NCI-H1092 treated with DMSO at 0.1 percent for 48 hours (cell line): ENCODE results near the gene UBIAD1.

ENCODE experiments used
- DNase-seq: peaks from one replicate; lab custom pipeline; 2025; lab: John Stamatoyannopoulos, UW

UBIAD1 gene

GRCh38 chr1:11311816-11312755 is 39.1 kb downstream of the UBIAD1 start:
- no peak for DNase-seq

GRCh38 chr1:11314959-11315358 is 42.0 kb downstream of the UBIAD1 start:
- DNase-seq, result no peak

- DNase-seq, result no peak
These were observed 43.7 kb downstream of the UBIAD1 start for GRCh38 chr1:11316701-11317100.

- DNase-seq, result no peak
These were observed 46.0 kb downstream of the UBIAD1 start for GRCh38 chr1:11318982-11319381.

- peak; percentile 20 for DNase-seq
These were observed 47.3 kb downstream of the UBIAD1 start for GRCh38 chr1:11320153-11320936.

GRCh38 chr1:11321656-11322491 is 48.9 kb downstream of the UBIAD1 start:
- DNase-seq, result peak; percentile 61

GRCh38 chr1:11324567-11325165 is 51.7 kb downstream of the UBIAD1 start:
- DNase-seq, result peak; percentile 49

GRCh38 chr1:11326070-11326469 is 53.1 kb downstream of the UBIAD1 start:
- DNase-seq, result no peak

- DNase-seq, result no peak
These were observed 55.4 kb downstream of the UBIAD1 start for GRCh38 chr1:11328444-11328843.

- no peak for DNase-seq
These were observed 57.4 kb downstream of the UBIAD1 start for GRCh38 chr1:11330411-11330810.

GRCh38 chr1:11331036-11331944 is 58.3 kb downstream of the UBIAD1 start:
- DNase-seq, result no peak

- no peak for DNase-seq
These were observed 59.0 kb downstream of the UBIAD1 start for GRCh38 chr1:11331945-11332546.

GRCh38 chr1:11333631-11334030 is 60.6 kb downstream of the UBIAD1 start:
- DNase-seq, result no peak

GRCh38 chr1:11334261-11334804 is 61.3 kb downstream of the UBIAD1 start:
- no peak for DNase-seq

GRCh38 chr1:11334821-11335220 is 61.8 kb downstream of the UBIAD1 start:
- no peak for DNase-seq

- DNase-seq, result no peak
These were observed 62.5 kb downstream of the UBIAD1 start for GRCh38 chr1:11335417-11336056.

- peak; percentile 88 for DNase-seq
These were observed 64.6 kb downstream of the UBIAD1 start for GRCh38 chr1:11337580-11338073.
